Keratinocyte (primary cell): Measurements from ENCODE around the gene MTO1. TPM values are rescaled to one million over a fixed set of nuclear protein-coding genes. Genes with fewer than 3 reads are reported as not detected.

Source experiments
- DNase-seq: peaks from one replicate; pipeline ENCODE4 v3.0.0-alpha.2; 2011; ENCODE audit warnings: low read depth, missing footprints, low spot score
- FAIRE-seq: peaks from 2 replicates; lab custom pipeline; 2011; peaks lifted over from hg19 to GRCh38; lab: Jason Lieb, UNC
- H2AFZ ChIP-seq: 2 replicates; pipeline ENCODE4 v1.6.0; 2012; ENCODE audit warnings: low read length, control low read depth, inconsistent platforms; ENCODE audit not compliant: control insufficient read depth
- H3K27ac ChIP-seq: 2 replicates; pipeline ENCODE4 v1.5.1; 2011; ENCODE audit warnings: low read length; ENCODE audit not compliant: control insufficient read depth, insufficient read depth
- H3K27me3 ChIP-seq: 3 replicates; pipeline ENCODE4 v1.6.0; 2011; ENCODE audit warnings: low read length; ENCODE audit not compliant: control insufficient read depth, insufficient read depth; ENCODE audit errors: extremely low read depth
- H3K36me3 ChIP-seq, 2 experiments: 2 replicates in 1 of 2; 3 replicates in 1 of 2; pipeline ENCODE4 v1.5.1; 2011; ENCODE audit warnings: low read length in 2 of 2, mild to moderate bottlenecking in 1 of 2; ENCODE audit not compliant: control insufficient read depth in 2 of 2, insufficient read depth in 2 of 2; ENCODE audit errors: extremely low read depth in 1 of 2
- H3K4me1 ChIP-seq: 3 replicates; pipeline ENCODE4 v1.5.1; 2011; ENCODE audit warnings: low read length; ENCODE audit not compliant: control insufficient read depth, insufficient read depth; ENCODE audit errors: extremely low read depth
- H3K4me2 ChIP-seq: 3 replicates; pipeline ENCODE4 v1.6.0; 2011; ENCODE audit warnings: low read depth, low read length; ENCODE audit not compliant: control insufficient read depth, insufficient read depth; ENCODE audit errors: extremely low read depth
- H3K4me3 ChIP-seq, 3 experiments: fragments of 200-600 bp in 1 of 3; sonication (generic) in 1 of 3; 2 replicates in 2 of 3; 3 replicates in 1 of 3; pipeline ENCODE4 v1.5.1; 2011 to 2016; ENCODE audit warnings: low read length in 3 of 3, mild to moderate bottlenecking in 3 of 3, control low read depth in 2 of 3, inconsistent platforms in 1 of 3, low read depth in 1 of 3, mixed read lengths in 1 of 3, mixed run types in 1 of 3, moderate library complexity in 1 of 3; ENCODE audit not compliant: control insufficient read depth in 2 of 3, insufficient read depth in 2 of 3; ENCODE audit errors: extremely low read depth in 1 of 3
- H3K79me2 ChIP-seq: 2 replicates; pipeline ENCODE4 v1.6.0; 2012; ENCODE audit warnings: low read length; ENCODE audit not compliant: control insufficient read depth, insufficient read depth
- H3K9ac ChIP-seq: 3 replicates; pipeline ENCODE4 v1.6.0; 2011; ENCODE audit warnings: low read length; ENCODE audit not compliant: control insufficient read depth, insufficient read depth; ENCODE audit errors: extremely low read depth
- H3K9me1 ChIP-seq: 3 replicates; pipeline ENCODE4 v1.6.0; 2011; ENCODE audit warnings: low read length; ENCODE audit not compliant: control insufficient read depth, insufficient read depth; ENCODE audit errors: extremely low read depth
- H3K9me3 ChIP-seq: 2 replicates; pipeline ENCODE4 v1.5.1; 2012; ENCODE audit warnings: low read depth, low read length; ENCODE audit not compliant: control insufficient read depth
- H4K20me1 ChIP-seq: 3 replicates; pipeline ENCODE4 v1.6.0; 2011; ENCODE audit warnings: low read length; ENCODE audit not compliant: control insufficient read depth, insufficient read depth; ENCODE audit errors: extremely low read depth
- EZH2 ChIP-seq: IDR thresholded peaks from one replicate; pipeline ENCODE4 v1.6.1; 2012; ENCODE audit warnings: inconsistent platforms, mild to moderate bottlenecking, low read length, moderate library complexity
- dilution Hi-C: fragments of 300-500 bp; cut with MboI; formaldehyde crosslinking; loops from one replicate; pipeline ENCODE4 v1.7.0; 2020; ENCODE audit warnings: low sequenced_read_pairs; ENCODE audit not compliant: extremely low pct_ligation_motif_present
- polyA plus RNA-seq, 5 experiments: library from polyadenylated mRNA; depleted of rRNA in 3 of 5; stranded (reverse) in 3 of 5; stranded (forward) in 1 of 5; unstranded in 1 of 5; fragments of >200 nt; gene quantifications; 1 replicate in 1 of 5; 2 replicates in 3 of 5; 3 replicates in 1 of 5; pipeline versions ENCODE4 v1.2.1 to v1.2.3, GENCODE V29; 2011 to 2012; ENCODE audit warnings: missing spikeins in 2 of 5, low read depth in 1 of 5, low replicate concordance in 1 of 5
- TF ChIP-seq, protein P1 (sequence below), 3 experiments: IDR thresholded peaks in 1 of 3; conservative IDR thresholded peaks in 1 of 3; optimal IDR thresholded peaks in 1 of 3; 2 replicates in 2 of 3; 3 replicates in 1 of 3; pipeline versions ENCODE3 to v1.5.1; 2011; ENCODE audit warnings: low read length in 3 of 3, mild to moderate bottlenecking in 3 of 3, moderate library complexity in 2 of 3, control low read depth in 1 of 3, inconsistent platforms in 1 of 3; ENCODE audit not compliant: insufficient read depth in 2 of 3; ENCODE audit errors: extremely low read depth in 1 of 3

Gene MTO1
- polyA plus RNA-seq, 1 donor (not counting 4 experiments of a cell fraction or from before 2014, with no cell fraction given), result 24.5 TPM

GRCh38 chr6:73476723-73477122, 15.2 kb downstream of the MTO1 start:
- Histone ChIP-seq H3K27me3 (no peaks in the 10 kb centered on the region), H3K4me3 (no peak overlapping the region), H3K79me2 (no peaks in the 10 kb centered on the region), H3K9me1 (no peaks in the 10 kb centered on the region), H3K9me3 (no peaks in the 10 kb centered on the region), H3K27ac (no peak overlapping the region), H2AFZ (no peak overlapping the region), H3K4me1 (no peaks in the 10 kb centered on the region), H3K36me3 (peaks cover 13% of the 10 kb centered on the region in 2 experiments), H3K4me2 (no peak overlapping the region), H4K20me1 (no peaks in the 10 kb centered on the region), H3K9ac (no peak overlapping the region)
- DNase-seq (no peak), FAIRE-seq (no peak)
- TF ChIP-seq, protein P1, sequence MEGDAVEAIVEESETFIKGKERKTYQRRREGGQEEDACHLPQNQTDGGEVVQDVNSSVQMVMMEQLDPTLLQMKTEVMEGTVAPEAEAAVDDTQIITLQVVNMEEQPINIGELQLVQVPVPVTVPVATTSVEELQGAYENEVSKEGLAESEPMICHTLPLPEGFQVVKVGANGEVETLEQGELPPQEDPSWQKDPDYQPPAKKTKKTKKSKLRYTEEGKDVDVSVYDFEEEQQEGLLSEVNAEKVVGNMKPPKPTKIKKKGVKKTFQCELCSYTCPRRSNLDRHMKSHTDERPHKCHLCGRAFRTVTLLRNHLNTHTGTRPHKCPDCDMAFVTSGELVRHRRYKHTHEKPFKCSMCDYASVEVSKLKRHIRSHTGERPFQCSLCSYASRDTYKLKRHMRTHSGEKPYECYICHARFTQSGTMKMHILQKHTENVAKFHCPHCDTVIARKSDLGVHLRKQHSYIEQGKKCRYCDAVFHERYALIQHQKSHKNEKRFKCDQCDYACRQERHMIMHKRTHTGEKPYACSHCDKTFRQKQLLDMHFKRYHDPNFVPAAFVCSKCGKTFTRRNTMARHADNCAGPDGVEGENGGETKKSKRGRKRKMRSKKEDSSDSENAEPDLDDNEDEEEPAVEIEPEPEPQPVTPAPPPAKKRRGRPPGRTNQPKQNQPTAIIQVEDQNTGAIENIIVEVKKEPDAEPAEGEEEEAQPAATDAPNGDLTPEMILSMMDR (optimal IDR thresholded peaks at IDR 0.05 in 1 of 3, IDR thresholded peaks at IDR 0.05 in 1 of 3, conservative IDR thresholded peaks at IDR 0.05 in 1 of 3; ENCODE audit: extremely low read depth in 1 of 3, insufficient read depth in 2 of 3, low read length in 3 of 3), result no peak
- TF ChIP-seq EZH2, result no peak
- dilution Hi-C loops, result no loop called here

DNA sequence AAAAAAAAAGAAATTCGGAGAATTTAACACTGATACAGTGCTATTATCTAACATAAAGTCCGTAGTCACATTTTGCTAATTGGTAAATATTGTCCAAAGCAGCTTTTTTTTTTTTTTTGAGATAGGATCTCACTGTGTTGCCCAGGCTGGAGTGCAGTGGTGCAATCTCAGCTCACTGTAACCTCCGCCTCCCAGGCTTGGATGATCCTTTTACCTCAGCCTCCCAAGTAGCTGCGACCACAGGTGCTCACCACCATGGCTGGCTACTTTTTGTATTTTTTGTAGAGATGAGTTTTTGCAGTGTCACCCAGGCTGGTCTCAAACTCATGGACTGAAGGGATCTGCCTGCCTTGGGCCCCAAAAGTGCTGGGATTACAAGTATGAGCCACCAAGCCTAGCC, 15.9 kb downstream of the MTO1 start:
- H3K27ac ChIP-seq, result no peak overlapping the region
- H3K79me2 ChIP-seq, result no peaks in the 10 kb centered on the region
- no peaks in the 10 kb centered on the region for H3K9me3 ChIP-seq
- H3K4me1 ChIP-seq, result no peaks in the 10 kb centered on the region
- H2AFZ ChIP-seq, result no peak overlapping the region
- H3K4me2 ChIP-seq, result no peak overlapping the region
- H3K4me3 ChIP-seq, result no peak overlapping the region
- H3K9ac ChIP-seq, result no peak overlapping the region
- H3K27me3 ChIP-seq, result no peaks in the 10 kb centered on the region
- peaks cover 16 to 18% of the 10 kb centered on the region in 2 experiments for H3K36me3 ChIP-seq
- no peaks in the 10 kb centered on the region for H4K20me1 ChIP-seq
- DNase-seq (no peak), FAIRE-seq (no peak)
- dilution Hi-C loops, result no loop called here
- TF ChIP-seq, protein P1 (optimal IDR thresholded peaks at IDR 0.05 in 1 of 3, IDR thresholded peaks at IDR 0.05 in 1 of 3, conservative IDR thresholded peaks at IDR 0.05 in 1 of 3; ENCODE audit: extremely low read depth in 1 of 3, insufficient read depth in 2 of 3, low read length in 3 of 3), result no peak
- TF ChIP-seq EZH2, result no peak
- H3K9me1 ChIP-seq, result no peaks in the 10 kb centered on the region
